ENCODE data around the gene EFTUD2. TPM values are rescaled to one million over a fixed set of nuclear protein-coding genes. Genes with fewer than 3 reads are reported as not detected.

Gene EFTUD2
- total RNA-seq, 1 donor from 2014 or later = 192 TPM

DNA sequence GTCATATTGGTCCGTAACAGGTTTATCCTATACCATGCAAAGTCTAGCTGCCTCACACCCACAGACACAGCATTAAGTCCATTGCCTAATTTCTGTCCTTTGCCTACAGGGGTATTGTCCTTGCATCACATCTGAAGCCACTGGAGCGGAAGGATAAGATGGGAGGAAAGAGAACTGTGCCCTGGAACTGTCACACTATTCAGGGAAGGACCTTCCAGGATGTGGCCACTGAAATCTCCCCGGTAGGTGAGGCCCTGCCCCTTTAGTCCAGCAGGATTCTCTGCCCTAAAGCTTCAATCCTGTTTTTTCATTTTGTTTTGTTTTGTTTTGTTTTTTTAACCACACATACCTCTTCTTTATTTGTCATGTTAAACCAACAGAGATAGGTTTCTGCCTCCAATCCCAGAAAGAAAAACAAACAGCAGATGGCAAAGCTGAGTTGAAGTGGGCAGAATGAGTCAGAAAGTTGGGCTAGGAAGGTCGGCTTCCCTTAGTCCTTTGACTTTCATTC lies 2.2 kb upstream of the EFTUD2 start:
- Mint-ChIP-seq H3K27ac (ENCODE audit: unreplicated experiment) (no peak overlapping the region), H3K4me3 (peak overlapping the region; percentile 93), H3K27me3 (ENCODE audit: low read depth) (no peaks in the 10 kb centered on the region), H3K36me3 (ENCODE audit: low read depth) (no peaks in the 10 kb centered on the region), H3K4me1 (peaks cover 33% of the 10 kb centered on the region), H3K9me3 (no peaks in the 10 kb centered on the region)
- TF ChIP-seq CTCF (conservative IDR thresholded peaks at IDR 0.05) = no peak
- DNase-seq (ENCODE audit: low read depth, low spot score) = no peak

GRCh38 chr17:44900894-44901293 lies 1.6 kb upstream of the EFTUD2 start:
- Mint-ChIP-seq H3K27me3 (ENCODE audit: low read depth) (no peaks in the 10 kb centered on the region), H3K4me1 (peaks cover 28% of the 10 kb centered on the region), H3K27ac (ENCODE audit: unreplicated experiment) (no peak overlapping the region), H3K9me3 (no peaks in the 10 kb centered on the region), H3K4me3 (peak overlapping the region; percentile 93), H3K36me3 (ENCODE audit: low read depth) (no peaks in the 10 kb centered on the region)
- DNase-seq (ENCODE audit: low read depth, low spot score) = no peak
- TF ChIP-seq CTCF (conservative IDR thresholded peaks at IDR 0.05) = no peak

DNA sequence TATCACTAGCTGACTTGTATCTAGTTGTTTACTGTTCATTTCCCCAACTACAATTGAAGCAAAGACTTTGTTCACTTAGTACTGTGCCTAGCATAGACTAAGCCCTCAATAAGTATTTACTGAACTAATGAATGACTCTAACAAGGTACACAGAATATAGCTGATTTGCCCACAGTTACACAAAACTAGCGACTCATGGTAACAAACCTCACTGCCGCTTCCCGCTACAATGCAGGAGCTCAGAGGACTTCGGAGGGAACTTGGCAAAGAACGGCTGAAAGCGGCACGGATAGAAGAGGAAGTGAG lies 524 bp downstream of the EFTUD2 start:
- no peak for TF ChIP-seq CTCF (conservative IDR thresholded peaks at IDR 0.05)
- Mint-ChIP-seq H3K27ac (ENCODE audit: unreplicated experiment) (peak overlapping the region; percentile 100), H3K27me3 (ENCODE audit: low read depth) (no peaks in the 10 kb centered on the region), H3K4me1 (peaks cover 24% of the 10 kb centered on the region), H3K4me3 (peak overlapping the region; percentile 93), H3K9me3 (no peaks in the 10 kb centered on the region), H3K36me3 (ENCODE audit: low read depth) (peaks cover 2% of the 10 kb centered on the region)
- DNase-seq (ENCODE audit: low read depth, low spot score) = no peak

DNA sequence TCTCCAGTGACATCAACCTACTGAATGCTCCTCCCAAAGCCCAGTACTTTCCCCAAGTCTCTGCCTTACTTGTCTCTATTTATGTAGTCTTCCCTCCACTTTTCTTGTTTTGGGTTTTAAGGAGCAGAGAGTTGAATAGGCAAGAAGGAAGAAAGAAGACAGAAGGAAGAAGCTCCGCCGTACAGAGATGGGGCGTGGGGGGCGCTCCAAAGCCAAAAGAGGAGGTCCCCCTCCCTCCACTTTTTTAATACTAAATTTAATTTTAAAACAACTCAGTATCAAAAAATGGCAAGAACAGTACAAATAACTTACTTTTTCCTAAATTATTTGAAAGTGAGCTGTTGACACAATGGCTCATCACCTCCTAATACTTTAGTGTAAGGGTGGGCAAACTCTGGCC lies 4.6 kb downstream of the EFTUD2 start:
- TF ChIP-seq CTCF (conservative IDR thresholded peaks at IDR 0.05) = no peak
- H3K4me3 Mint-ChIP-seq = peak overlapping the region; percentile 28
- no peaks in the 10 kb centered on the region for H3K9me3 Mint-ChIP-seq
- peaks cover 15% of the 10 kb centered on the region for H3K4me1 Mint-ChIP-seq
- DNase-seq (ENCODE audit: low read depth, low spot score) = no peak
- H3K27ac Mint-ChIP-seq (ENCODE audit: unreplicated experiment) = no peak overlapping the region
- H3K36me3 Mint-ChIP-seq (ENCODE audit: low read depth) = peaks cover 5% of the 10 kb centered on the region
- no peaks in the 10 kb centered on the region for H3K27me3 Mint-ChIP-seq (ENCODE audit: low read depth)

- DNase-seq (ENCODE audit: low read depth, low spot score) = no peak
- no peak overlapping the region for H3K4me3 Mint-ChIP-seq
- TF ChIP-seq CTCF (conservative IDR thresholded peaks at IDR 0.05) = no peak
- H3K27ac Mint-ChIP-seq (ENCODE audit: unreplicated experiment) = no peak overlapping the region
- H3K9me3 Mint-ChIP-seq = no peaks in the 10 kb centered on the region
- peaks cover 3% of the 10 kb centered on the region for H3K4me1 Mint-ChIP-seq
- no peaks in the 10 kb centered on the region for H3K27me3 Mint-ChIP-seq (ENCODE audit: low read depth)
- peaks cover 5% of the 10 kb centered on the region for H3K36me3 Mint-ChIP-seq (ENCODE audit: low read depth)
Measured at GRCh38 chr17:44892250-44892649, 7.0 kb downstream of the EFTUD2 start.

DNA sequence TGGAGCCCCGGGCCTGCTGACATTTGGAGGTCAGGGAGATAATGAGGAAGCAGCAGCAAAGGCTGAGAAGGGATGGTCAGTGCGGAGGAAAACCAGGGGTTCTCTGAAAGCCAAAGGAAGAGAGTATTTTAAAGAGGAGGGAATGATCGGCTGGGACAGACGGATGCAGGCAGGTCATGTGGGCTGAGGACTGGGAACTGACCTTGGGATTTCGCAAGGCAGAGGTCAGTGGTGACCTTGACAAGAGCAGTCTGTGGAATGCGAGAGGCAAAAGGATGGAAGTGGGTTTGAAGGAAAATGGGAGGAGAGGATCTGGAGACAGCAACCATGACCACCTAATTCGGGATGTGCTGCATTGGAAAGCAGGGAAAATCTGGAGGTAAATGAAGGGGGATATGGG lies 10.2 kb downstream of the EFTUD2 start:
- DNase-seq (ENCODE audit: low read depth, low spot score) = no peak
- no peak overlapping the region for H3K4me3 Mint-ChIP-seq
- no peaks in the 10 kb centered on the region for H3K9me3 Mint-ChIP-seq
- no peaks in the 10 kb centered on the region for H3K27me3 Mint-ChIP-seq (ENCODE audit: low read depth)
- TF ChIP-seq CTCF (conservative IDR thresholded peaks at IDR 0.05) = no peak
- H3K36me3 Mint-ChIP-seq (ENCODE audit: low read depth) = peaks cover 3% of the 10 kb centered on the region
- H3K27ac Mint-ChIP-seq (ENCODE audit: unreplicated experiment) = no peak overlapping the region
- no peaks in the 10 kb centered on the region for H3K4me1 Mint-ChIP-seq

Measured in neural crest cell (in vitro differentiated cells).